NCI-H2081 treated with DMSO at 0.1 percent for 48 hours (cell line): ENCODE results near the gene POLA1.

ENCODE experiments used
- DNase-seq: peaks from one replicate; lab custom pipeline; 2025; lab: John Stamatoyannopoulos, UW

Gene POLA1

GRCh38 chrX:24879679-24880078 is 186.0 kb downstream of the POLA1 start:
- DNase-seq, result no peak

GRCh38 chrX:24886916-24887315 is 193.2 kb downstream of the POLA1 start:
- DNase-seq, result no peak

- no peak for DNase-seq
These were observed 197.0 kb downstream of the POLA1 start for GRCh38 chrX:24890677-24891076.

- peak; percentile 52 for DNase-seq
These were observed 205.7 kb downstream of the POLA1 start for GRCh38 chrX:24899391-24899790.

GRCh38 chrX:24900234-24900633 is 206.5 kb downstream of the POLA1 start:
- no peak for DNase-seq

- DNase-seq, result no peak
These were observed 209.1 kb downstream of the POLA1 start for GRCh38 chrX:24902806-24903205.

GRCh38 chrX:24918715-24919114 is 225.0 kb downstream of the POLA1 start:
- no peak for DNase-seq

- DNase-seq, result no peak
These were observed 227.1 kb downstream of the POLA1 start for GRCh38 chrX:24920769-24921168.

- no peak for DNase-seq
These were observed 231.7 kb downstream of the POLA1 start for GRCh38 chrX:24925430-24925829.

- no peak for DNase-seq
These were observed 233.7 kb downstream of the POLA1 start for GRCh38 chrX:24927372-24927771.

GRCh38 chrX:24928114-24928513 is 234.4 kb downstream of the POLA1 start:
- no peak for DNase-seq

GRCh38 chrX:24934279-24934678 is 240.6 kb downstream of the POLA1 start:
- DNase-seq, result no peak

GRCh38 chrX:24945009-24945408 is 251.3 kb downstream of the POLA1 start:
- DNase-seq, result no peak

GRCh38 chrX:24946369-24946768 is 252.7 kb downstream of the POLA1 start:
- DNase-seq, result no peak

- DNase-seq, result no peak
These were observed 261.0 kb downstream of the POLA1 start for GRCh38 chrX:24954732-24955131.

- no peak for DNase-seq
These were observed 261.7 kb downstream of the POLA1 start for GRCh38 chrX:24955372-24955930.

GRCh38 chrX:24956828-24957227 is 263.1 kb downstream of the POLA1 start:
- no peak for DNase-seq

GRCh38 chrX:24961809-24962208 is 268.1 kb downstream of the POLA1 start:
- no peak for DNase-seq

GRCh38 chrX:24963823-24964222 is 270.1 kb downstream of the POLA1 start:
- DNase-seq, result no peak

- no peak for DNase-seq
These were observed 271.7 kb downstream of the POLA1 start for GRCh38 chrX:24965372-24965771.

GRCh38 chrX:24969812-24970211 is 276.1 kb downstream of the POLA1 start:
- no peak for DNase-seq

- no peak for DNase-seq
These were observed 285.4 kb downstream of the POLA1 start for GRCh38 chrX:24979081-24979480.

- no peak for DNase-seq
These were observed 287.3 kb downstream of the POLA1 start for GRCh38 chrX:24981030-24981429.

- no peak for DNase-seq
These were observed 288.7 kb downstream of the POLA1 start for GRCh38 chrX:24982306-24982965.
